Islet precursor cell (in vitro differentiated cells): ENCODE results near the gene COL15A1.

Experiments
- DNase-seq: peaks from one replicate; pipeline ENCODE4 v3.0.0-alpha.2; 2018

Gene COL15A1

DNA sequence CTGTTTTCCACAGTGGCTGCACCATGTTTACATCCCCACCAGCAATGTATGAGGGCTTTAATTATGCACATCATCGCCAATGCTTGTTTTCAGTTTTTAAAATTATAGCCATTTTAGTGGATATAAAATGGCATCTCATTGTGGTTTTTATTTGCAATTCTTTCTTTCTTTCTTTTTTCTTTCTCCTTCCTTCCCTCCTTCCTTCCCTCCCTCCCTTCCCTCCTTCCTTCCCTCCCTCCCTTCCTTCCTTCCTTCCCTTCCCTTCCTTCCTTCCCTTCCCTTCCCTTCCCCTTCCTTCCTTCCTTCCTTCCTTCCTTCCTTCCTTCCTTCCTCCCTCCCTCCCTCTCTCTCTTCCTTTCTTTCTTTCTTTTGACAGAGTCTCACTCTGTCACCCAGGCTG, 6.6 kb downstream of the COL15A1 start:
- no peak for DNase-seq

DNA sequence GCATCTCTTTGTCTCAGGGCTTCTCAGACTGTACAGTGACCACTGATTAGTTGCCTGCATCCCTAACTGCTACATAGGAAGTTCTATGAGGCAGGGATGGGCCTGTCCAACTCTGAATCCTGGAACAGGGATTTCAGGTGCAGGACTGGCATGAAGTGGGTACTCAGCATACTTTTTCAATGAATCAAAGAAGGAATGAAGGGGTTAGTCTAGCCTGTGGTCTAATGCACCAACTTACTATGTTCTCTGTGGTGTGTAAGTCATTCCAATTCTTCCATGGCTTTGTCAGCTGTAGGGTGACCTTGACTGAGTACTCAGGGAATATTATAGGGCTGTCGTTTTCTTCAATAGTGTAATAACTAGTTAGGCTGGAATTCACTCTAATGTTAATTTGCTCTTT, 8.3 kb downstream of the COL15A1 start:
- no peak for DNase-seq

DNA sequence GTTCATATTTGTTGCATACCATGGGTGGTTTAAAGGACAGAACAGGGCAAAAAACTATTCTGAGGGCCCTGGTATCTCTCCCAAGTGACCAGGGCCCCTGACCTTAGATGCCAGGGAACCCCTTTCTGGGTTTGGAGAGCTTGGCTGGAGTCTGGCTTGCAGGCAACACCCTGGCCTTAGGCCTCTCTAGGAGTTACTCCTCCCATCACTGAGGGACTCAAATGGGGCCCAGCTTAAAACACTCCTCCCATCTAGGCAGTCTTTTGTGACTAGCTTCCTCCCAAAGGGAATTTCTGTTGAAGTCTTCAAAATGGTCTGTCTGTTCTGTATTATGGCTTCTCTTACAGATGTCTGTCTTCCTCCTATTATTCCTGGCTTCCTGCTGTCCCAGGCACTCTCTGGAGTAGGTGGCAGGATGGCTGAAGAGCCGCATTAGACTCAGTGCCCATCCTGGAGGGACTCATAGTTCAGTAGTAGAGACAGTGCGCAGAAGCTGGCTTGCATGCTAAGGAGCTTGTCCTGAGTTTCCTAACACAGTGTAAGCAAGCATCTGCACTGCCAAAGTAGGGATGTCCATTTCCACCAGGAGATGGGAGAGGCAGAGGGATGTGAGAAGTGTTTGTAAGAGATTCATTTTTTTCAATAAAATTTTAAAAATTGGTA, 10.0 kb downstream of the COL15A1 start:
- DNase-seq: no peak

DNA sequence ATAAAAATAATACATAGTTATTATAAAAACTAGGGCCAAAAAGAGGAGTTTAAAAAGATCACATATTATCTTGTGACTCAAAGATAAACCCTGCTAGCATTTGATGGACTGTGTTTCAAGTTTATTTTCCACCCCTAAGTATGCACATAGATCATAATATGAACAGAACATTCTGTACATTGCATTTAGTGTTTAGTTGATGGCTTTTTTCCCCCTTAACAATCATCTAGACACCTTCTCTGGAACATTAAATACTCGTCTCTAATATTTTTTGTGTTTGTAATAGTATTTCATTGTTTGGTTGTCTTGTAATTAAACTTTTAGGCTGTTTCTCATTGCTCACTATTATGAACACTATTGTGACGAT, 10.5 kb downstream of the COL15A1 start:
- no peak for DNase-seq

DNA sequence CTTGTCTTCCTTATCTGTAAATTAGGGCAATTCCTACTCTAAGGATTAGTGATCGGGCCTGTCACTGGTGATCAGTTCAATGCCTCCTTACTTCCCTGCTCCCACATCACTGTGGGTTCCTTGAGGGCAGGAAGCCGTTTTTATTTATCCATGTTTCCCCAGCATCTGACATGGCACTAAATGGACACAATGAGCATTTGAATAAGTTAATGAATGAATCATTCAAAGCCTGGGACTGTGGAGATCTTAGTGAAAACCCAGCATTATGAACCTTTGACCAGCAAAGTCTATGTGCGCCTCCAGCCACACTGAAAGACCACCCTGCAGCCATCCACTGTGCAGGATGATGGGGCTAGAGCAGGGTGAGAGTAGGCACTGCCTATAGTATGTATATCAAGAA, 11.6 kb downstream of the COL15A1 start:
- DNase-seq: no peak

DNA sequence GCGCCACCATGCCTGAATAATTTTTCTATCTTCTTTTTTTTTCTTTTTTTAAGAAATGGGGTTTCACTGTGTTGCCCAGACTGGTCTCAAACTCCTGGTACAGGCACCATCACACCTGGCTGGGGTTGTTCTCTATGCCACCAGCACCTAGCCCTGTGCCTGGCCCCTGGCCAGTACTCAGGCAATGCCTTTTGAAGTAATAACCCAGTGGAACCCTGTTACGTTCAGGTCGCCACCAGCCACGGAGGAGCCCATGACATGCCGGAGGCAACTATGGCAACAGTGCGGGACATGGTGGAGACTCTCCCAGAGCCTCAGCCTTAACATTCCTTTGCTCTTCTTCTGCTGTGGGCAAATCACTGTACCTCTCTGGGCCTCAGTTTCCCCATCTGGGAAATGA, 14.1 kb downstream of the COL15A1 start:
- no peak for DNase-seq

DNA sequence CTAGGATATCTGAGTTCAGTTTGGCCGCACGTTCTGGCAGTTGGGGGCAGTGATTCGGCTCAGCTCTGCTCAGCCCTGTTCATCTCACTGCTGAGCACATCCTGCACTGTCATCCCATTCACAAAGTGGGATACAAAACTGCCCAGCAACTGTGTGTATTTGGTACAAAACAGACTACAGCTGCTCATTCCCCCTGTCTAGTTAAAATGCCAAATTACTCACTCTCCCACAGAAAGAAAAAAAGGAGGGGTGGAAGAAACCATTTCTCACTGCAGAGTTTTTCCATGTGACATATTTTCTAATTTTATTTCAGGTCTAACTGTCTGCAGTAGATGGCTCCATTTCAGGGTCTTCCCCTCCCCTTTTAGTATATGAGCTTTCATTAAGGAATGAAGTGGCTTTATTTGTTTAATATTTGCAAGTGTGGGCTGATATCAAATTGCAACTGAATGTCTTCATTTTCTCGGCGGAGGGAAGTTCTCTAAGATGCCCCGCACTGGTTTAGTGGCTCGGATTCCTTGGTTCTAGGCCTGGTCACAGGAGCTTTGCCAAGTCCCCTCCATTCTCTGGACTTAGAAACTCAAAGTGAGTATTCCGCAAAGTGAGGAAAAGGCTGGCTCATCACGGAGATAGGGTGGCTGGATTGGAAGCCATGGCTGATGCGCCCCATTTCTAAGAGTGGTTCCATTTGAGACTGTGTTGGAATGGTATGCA, 14.7 kb downstream of the COL15A1 start:
- DNase-seq: no peak

DNA sequence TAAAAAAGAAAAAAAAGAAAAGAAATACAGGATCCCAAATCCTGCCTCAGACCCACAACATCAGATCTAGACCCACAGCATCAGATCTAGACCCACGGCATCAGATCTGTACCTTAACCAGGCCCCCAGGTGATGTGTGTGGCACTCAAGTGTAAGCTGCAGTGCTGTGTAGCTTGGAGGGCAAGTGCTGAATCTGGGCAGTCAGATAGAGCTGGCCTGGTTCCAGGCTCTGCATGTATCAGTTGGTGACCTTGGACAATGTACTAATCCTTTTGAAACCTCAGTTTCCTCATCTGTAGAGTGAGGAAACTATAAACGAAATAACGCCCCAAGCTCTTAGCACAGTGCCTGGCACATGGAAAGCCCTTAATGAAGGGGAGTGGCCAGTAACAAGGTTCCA, 16.7 kb downstream of the COL15A1 start:
- no peak for DNase-seq

DNA sequence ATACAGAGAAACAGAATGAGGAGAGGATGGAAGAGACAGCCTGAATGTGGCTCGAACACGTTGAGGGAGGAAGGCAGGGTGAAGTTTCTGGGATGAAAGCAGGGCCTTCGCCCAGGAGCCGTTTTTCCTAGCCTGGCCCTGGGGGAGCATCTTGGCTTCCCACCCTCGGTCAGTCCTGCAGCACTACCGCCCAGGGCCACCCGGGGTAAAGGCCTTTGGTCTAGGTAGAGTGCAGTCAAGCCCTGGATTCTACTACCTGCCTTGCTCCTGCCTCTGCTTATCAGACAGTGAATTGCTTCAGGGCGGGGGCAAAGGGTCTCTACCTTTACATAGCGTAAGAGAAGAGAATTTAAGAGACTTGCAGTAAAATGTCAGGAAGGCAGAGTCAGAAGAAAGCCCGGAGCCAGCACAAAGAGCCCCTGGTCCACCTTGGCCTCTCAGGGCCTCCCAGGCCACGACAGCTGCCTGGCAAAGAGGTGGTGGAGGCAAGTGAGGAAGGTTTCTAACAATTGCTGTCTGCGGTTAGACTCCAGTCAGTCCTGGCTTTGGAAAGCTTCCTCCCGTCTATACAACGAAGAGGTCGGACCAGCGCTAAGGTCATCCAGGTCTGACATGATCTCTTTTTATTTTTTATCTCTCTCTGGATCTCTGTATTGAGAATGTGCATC, 17.9 kb downstream of the COL15A1 start:
- no peak for DNase-seq

DNA sequence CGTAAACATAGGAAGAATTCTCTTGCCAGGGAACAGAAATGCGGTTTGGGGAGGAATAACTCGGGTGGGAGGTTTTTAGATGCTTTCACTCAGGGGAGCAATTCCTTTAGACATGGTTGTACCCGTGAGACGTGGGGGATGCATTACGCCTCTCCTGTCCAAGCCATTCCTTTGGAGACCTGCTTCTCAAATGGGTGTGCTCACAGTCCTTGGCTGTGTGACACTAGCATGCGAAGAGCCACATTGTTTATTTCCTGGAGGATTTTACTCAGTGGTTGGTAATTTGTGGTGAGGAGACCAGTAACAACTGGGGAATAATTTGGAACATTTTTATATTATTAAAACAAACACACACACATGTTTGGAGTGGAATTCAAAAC, 18.5 kb downstream of the COL15A1 start:
- no peak for DNase-seq

DNA sequence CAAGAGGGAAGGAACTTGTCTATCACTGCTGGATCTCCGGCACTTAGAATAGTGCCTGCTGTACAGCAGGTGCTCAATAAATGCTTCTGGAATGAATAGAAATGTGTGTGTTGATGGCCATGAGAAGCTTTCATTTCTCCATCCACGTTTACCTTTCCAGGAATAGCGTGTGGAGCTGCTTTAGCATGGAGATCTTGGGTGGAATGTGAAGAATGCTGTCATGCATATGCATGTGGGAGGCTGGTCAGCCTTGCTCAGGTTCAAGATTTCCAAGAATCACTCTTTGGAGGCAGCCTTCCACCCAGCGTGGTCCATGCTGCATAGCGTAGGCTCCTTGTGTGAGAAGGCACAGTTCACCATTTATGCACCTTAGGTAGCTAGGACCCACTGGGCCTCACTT, 19.2 kb downstream of the COL15A1 start:
- DNase-seq: no peak

DNA sequence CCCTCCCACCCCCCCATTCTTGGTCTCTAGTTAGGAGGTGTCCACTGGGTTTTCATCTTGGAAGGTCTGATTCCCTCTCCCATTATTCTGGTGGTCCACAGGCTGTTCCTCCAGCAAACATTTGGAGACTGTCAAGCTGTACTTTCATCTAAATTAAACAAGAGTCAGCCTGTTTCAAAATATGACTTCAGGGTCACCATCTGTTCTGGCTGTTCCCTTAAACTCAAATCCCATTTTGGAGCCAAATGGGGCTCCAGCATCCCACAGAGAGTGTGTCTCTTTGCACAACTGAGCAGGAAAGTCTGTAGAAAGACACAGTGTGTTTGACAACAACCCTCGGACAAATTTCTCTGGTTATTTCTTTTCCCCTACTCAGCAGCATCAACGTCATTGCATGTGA, 20.5 kb downstream of the COL15A1 start:
- no peak for DNase-seq

DNA sequence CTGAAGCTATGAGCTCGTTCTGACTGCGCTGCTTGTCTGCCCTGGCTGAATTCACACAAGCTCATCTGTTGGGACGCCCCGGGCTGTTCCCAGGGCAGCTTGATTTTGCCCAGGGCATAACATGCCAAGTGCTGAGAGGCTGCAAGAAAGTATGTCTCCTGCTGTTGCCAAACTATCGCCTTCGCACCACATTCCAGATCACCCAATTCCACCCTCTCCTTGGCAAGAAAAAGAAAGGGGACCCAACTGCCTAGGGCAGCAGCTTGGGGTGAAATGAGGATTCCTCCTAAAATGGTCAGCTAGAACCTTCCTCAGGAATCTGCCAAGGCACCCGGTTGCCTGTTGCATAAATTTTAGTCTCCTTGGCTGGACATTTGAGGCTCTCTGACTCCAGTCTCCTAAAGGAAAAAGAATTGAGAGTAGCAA, 21.2 kb downstream of the COL15A1 start:
- no peak for DNase-seq

DNA sequence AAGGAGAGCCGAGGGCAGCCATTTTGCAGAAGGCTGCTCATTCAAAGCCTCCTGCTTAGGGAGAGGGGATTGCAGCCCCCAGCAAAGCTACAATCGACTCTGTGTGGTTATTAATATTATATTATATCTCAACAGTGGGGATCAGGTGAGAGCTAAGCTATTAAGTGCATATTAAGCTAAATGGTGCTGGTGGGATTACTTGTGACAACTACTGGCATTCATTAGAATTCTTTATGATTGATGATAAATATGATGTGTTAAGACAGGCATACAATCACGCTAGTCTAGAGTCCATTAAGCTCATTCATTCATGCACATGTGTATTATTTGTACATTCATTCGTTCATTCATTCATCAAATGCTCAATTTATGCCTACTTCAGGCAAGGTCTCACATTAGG, 23.0 kb downstream of the COL15A1 start:
- no peak for DNase-seq

DNA sequence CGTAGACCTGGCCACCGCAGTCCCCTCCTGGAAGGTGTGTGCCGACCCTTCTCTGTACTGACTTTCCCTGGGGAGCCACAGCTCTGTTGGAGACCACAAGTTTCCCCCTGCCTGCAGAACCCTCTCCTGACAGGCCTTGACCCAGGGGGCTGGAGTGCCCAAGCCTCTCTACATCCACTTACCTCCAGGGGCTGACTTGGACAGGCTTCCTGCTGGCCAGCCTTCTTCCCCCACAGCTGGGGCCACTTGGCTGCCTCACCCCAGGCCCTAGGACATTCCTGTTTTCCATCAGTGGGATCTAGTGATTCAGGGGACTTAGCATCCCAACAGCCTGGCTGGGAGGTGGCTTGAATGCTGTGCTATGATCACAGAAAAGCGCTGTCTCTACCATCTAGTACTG, 23.6 kb downstream of the COL15A1 start:
- DNase-seq: no peak

DNA sequence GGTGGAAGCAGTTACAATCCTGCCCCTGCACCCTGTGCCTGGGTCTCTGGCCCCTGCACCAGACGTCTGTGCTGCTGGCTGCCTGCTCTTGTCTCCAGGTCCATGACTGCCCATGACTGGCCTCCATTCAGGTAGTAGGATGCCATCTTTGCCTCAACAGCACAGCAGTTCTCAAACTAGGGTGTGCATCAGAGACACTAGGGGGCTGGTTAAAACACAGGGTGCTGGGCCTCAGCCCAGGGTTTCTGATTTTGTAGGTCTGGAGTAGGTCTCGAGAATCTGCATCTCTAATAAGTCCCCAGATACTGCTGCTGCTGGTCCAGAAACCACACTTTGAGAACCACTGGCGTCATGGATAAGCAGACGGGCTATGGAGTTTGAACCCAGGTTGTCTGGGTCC, 24.0 kb downstream of the COL15A1 start:
- DNase-seq: no peak

DNA sequence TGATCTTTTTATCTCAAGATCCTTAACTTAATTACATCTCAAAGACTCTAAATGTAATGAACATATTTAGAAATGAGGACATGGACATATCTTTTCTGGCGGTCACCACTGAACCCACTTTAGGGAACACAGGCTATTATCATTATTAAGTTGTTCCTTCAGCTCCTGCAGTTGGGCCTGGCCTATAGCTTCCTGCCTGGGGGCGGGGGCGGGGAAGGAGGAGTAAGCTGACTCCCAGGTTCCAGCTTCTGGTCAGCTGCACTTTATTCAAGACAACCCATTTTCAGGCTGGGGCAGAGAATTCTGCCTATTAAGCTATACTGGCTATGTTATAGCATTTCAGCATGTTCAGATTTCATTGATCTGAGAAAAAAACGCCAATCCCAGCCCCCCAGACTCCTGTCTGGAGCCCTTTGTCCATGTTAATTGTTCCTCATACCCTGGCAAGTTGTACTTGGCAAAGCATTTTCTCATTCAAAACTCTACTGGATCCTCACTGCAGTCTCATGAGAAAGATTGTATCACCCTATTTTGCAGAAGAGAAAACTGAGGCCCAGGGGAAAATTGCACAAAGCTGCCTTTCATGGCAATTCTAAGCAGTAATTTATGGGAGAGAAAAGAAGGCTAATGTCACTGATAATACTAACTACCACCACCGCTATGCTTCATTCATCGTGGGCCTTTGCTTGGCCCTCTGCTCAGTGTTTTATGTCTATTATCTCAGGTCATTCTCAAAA, 25.1 kb downstream of the COL15A1 start:
- no peak for DNase-seq

DNA sequence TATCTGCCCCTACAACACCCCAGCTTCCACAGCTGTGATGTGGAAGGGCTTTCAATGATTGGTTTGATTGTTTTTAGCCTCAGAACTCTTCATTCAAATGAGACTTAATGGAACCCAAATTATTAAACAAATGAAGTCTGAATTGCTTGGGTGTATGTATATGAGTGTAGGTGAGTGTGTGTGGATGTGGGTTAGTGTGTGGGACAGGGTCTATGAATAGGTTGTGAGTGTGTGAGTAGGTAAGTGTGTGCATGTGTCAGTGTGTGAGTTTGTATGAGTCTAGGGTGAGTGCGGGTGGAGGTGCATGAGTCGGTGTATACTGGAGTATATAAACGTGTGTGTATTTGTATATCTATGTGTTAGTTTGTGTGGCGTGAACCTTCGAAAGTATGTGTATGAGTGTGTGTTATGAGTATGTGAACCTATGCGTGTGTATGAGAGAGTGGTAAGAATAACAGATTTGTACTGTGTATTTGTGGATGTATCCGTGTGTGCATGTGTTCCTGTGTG, 26.9 kb downstream of the COL15A1 start:
- no peak for DNase-seq

DNA sequence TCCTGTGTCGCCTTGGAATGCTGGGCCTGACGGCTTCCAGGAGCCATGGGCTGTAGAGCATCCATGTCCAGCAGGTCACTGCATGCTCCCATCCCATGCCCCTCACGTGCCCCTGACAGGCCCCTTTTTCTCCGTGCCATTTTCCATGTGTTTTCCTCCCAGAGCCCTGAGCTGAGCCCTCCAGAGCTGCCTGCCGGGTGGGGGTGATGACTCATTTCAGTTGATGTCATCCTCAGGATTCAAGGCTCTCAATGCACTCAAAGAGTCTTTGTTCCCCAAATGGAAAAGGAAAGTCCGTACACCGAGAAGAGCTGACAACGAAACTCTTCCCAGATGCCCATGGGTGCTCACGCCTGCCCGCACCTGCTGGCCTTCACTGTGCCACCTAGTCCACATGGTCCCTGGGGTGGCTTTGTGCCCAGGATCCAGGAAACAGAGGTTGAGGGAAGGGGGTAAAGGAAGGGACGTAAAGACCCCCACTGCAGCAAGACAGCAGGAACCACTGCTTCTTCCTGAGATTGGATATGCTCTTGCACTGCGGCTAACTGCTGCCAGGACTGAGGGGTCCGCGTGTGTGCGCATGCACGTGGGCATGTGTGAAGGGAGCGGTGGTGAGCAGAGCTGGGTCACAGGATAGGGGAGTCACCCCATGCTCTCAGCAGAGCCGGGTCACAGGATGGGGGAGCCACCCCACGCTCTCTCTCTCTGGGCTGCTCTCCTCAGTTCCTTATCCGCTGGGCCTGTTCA, 27.6 kb downstream of the COL15A1 start:
- peak; percentile 94 for DNase-seq

DNA sequence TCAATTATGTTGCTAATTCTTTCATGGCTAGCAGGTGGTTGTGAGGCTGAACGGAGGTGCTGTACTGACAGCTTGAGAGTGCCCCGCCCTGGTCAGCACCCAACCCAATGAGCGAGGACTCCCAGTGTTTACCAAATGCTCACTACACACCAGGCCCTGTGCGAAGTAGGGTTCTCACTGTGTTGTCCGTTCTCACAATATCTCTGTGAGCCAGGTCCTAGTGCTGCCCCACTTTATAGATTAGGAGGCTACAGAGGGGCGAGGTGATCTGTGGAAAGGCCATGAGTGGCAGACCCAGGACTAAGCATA, 28.2 kb downstream of the COL15A1 start:
- no peak for DNase-seq

DNA sequence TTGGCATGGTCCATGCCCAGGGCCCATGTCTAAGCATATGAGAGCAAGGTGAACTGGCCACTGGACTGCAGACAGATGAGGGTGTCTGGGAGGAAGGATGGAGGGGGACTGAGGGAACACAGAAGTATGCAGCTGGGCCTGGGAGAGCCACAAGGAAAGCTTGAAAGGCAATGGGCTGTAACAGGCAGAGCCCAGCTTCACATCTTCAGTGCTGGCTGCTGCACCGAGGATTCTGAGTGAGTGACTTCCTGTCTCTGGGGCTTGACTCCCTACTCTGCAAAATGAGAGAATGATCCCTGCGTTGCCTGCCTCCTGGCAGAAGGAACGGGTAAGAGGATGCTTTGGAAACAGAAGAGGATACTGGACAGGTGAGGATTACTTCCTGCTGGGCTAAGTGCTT, 29.0 kb downstream of the COL15A1 start:
- DNase-seq: no peak

DNA sequence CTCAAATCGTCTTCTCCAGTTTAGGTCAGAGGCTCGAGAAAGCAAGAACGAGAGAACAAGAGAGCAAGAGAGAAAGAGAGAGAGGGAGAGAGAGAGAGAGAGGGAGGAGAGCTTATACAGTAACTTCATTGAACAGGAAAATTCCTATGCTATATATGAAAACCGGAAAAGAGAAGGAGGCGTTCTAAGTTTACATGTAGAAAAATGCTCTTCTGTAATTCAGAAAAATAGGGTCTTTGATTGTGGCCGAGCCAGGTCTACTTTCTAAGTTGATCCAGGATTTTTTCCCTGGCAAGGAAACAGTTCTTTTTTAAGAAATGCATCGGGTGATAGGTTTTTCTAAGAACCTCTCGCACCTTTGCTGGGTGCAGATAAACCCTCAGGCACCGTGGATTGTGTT, 29.5 kb downstream of the COL15A1 start:
- no peak for DNase-seq

DNA sequence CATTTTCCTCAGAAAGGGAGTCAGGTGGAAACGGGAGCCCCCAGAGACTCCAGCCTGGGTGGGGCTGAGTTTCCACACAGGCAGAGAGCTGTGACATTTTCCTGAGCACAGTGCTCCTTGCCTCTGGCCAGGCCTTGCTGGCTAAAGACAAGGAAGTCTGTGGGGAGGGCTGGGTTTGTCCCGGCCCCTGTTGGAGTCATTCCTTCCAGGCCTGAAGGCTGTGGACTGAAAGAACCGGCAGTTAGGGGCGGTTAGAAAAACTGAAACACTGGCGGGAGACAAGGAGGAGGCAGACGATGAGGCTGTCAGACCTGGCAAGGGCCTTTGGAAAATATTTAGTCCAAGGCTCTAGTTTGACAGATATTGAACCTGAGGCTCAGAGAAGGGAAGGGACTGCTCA, 29.9 kb downstream of the COL15A1 start:
- no peak for DNase-seq
